ENCODE measurements around the gene EIF2S2.

Gene EIF2S2

GRCh38 chr20:34074101-34074760 is 37.8 kb downstream of the EIF2S2 start:
- Histone ChIP-seq H3K4me2 (no peak overlapping the region), H3K36me3 (ENCODE audit: insufficient read depth) (peaks cover 8% of the 10 kb centered on the region; the same call in 1 of the 2 replicates), H3K79me2 (ENCODE audit: insufficient read depth, low read depth) (peaks cover 41% of the 10 kb centered on the region), H3K27me3 (ENCODE audit: insufficient read depth, low read depth) (no peaks in the 10 kb centered on the region), H3K27ac (no peak overlapping the region), H3K4me1 (ENCODE audit: low read depth, poor library complexity, severe bottlenecking) (peaks cover 21% of the 10 kb centered on the region), H3K4me3 (IDR thresholded peaks at IDR 0.05; ENCODE audit: insufficient read depth, low read depth, low read length) (no peak overlapping the region), H4K20me1 (ENCODE audit: insufficient read depth) (peaks cover 18% of the 10 kb centered on the region), H2AFZ (ENCODE audit: low read depth) (no peak overlapping the region), H3K9ac (no peak overlapping the region)
- TF ChIP-seq CTCF (conservative IDR thresholded peaks at IDR 0.05; ENCODE audit: low read depth, low read length): no peak

- H3K4me2 ChIP-seq: no peak overlapping the region
- no peak overlapping the region for H3K27ac ChIP-seq
- H3K9ac ChIP-seq: no peak overlapping the region
- H3K36me3 ChIP-seq (ENCODE audit: insufficient read depth): peaks cover 8% of the 10 kb centered on the region; the same call in 1 of the 2 replicates
- peaks cover 36% of the 10 kb centered on the region for H3K4me1 ChIP-seq (ENCODE audit: low read depth, poor library complexity, severe bottlenecking)
- H3K27me3 ChIP-seq (ENCODE audit: insufficient read depth, low read depth): no peaks in the 10 kb centered on the region
- no peak for TF ChIP-seq CTCF (conservative IDR thresholded peaks at IDR 0.05; ENCODE audit: low read depth, low read length)
- H3K79me2 ChIP-seq (ENCODE audit: insufficient read depth, low read depth): peaks cover 53% of the 10 kb centered on the region
- no peak overlapping the region for H2AFZ ChIP-seq (ENCODE audit: low read depth)
- peaks cover 18% of the 10 kb centered on the region for H4K20me1 ChIP-seq (ENCODE audit: insufficient read depth)
- H3K4me3 ChIP-seq (IDR thresholded peaks at IDR 0.05; ENCODE audit: insufficient read depth, low read depth, low read length): no peak overlapping the region
These were observed 39.3 kb downstream of the EIF2S2 start for GRCh38 chr20:34072778-34073177.

- Histone ChIP-seq H3K4me1 (ENCODE audit: low read depth, poor library complexity, severe bottlenecking) (peaks cover 43% of the 10 kb centered on the region), H3K27ac (no peak overlapping the region), H3K9ac (no peak overlapping the region), H4K20me1 (ENCODE audit: insufficient read depth) (peaks cover 18% of the 10 kb centered on the region), H2AFZ (ENCODE audit: low read depth) (no peak overlapping the region), H3K79me2 (ENCODE audit: insufficient read depth, low read depth) (peaks cover 53% of the 10 kb centered on the region), H3K4me3 (IDR thresholded peaks at IDR 0.05; ENCODE audit: insufficient read depth, low read depth, low read length) (no peak overlapping the region), H3K4me2 (no peak overlapping the region), H3K27me3 (ENCODE audit: insufficient read depth, low read depth) (no peaks in the 10 kb centered on the region), H3K36me3 (ENCODE audit: insufficient read depth) (peaks cover 8% of the 10 kb centered on the region; the same call in 1 of the 2 replicates)
- no peak for TF ChIP-seq CTCF (conservative IDR thresholded peaks at IDR 0.05; ENCODE audit: low read depth, low read length)
These were observed 40.0 kb downstream of the EIF2S2 start for GRCh38 chr20:34072076-34072475.

- no peak overlapping the region for H3K4me2 ChIP-seq
- H4K20me1 ChIP-seq (ENCODE audit: insufficient read depth): peaks cover 18% of the 10 kb centered on the region
- H3K27ac ChIP-seq: no peak overlapping the region
- no peak overlapping the region for H3K4me3 ChIP-seq (IDR thresholded peaks at IDR 0.05; ENCODE audit: insufficient read depth, low read depth, low read length)
- no peaks in the 10 kb centered on the region; the same call in 1 of the 2 replicates for H3K36me3 ChIP-seq (ENCODE audit: insufficient read depth)
- no peaks in the 10 kb centered on the region for H3K27me3 ChIP-seq (ENCODE audit: insufficient read depth, low read depth)
- no peak for TF ChIP-seq CTCF (conservative IDR thresholded peaks at IDR 0.05; ENCODE audit: low read depth, low read length)
- peaks cover 55% of the 10 kb centered on the region for H3K79me2 ChIP-seq (ENCODE audit: insufficient read depth, low read depth)
- H3K9ac ChIP-seq: no peak overlapping the region
- H3K4me1 ChIP-seq (ENCODE audit: low read depth, poor library complexity, severe bottlenecking): peaks cover 54% of the 10 kb centered on the region
- H2AFZ ChIP-seq (ENCODE audit: low read depth): no peak overlapping the region
These were observed 41.2 kb downstream of the EIF2S2 start for GRCh38 chr20:34070859-34071258.

Measured in KMS-11 (cell line).